H9 (cell line): ENCODE data around the gene IMMP2L. TPM values are rescaled to one million over a fixed set of nuclear protein-coding genes. Genes with fewer than 3 reads are reported as not detected.

ENCODE experiments used
- DNase-seq: peaks from one replicate; pipeline ENCODE4 v3.0.0-alpha.2; 2017
- H2AFZ ChIP-seq: one replicate; pipeline ENCODE4 v1.6.1; 2013; ENCODE audit warnings: mild to moderate bottlenecking, low read length, control low read depth, moderate library complexity
- H2AK5ac ChIP-seq: 2 replicates; pipeline ENCODE4 v1.6.1; 2013; ENCODE audit warnings: low read length, control low read depth, mixed read lengths; ENCODE audit not compliant: insufficient read length
- H2BK120ac ChIP-seq: one replicate; pipeline ENCODE4 v1.6.1; 2013; ENCODE audit warnings: low read depth, mild to moderate bottlenecking, low read length, control low read depth, inconsistent platforms; ENCODE audit not compliant: poor library complexity, severe bottlenecking
- H2BK12ac ChIP-seq: 2 replicates; pipeline ENCODE4 v1.6.1; 2013; ENCODE audit warnings: low read length, control low read depth, mixed read lengths, low read depth; ENCODE audit not compliant: insufficient read length
- H2BK15ac ChIP-seq: 2 replicates; pipeline ENCODE4 v1.6.1; 2013; ENCODE audit warnings: low read depth, low read length, control low read depth
- H2BK20ac ChIP-seq: one replicate; pipeline ENCODE4 v1.6.1; 2013; ENCODE audit warnings: low read depth, mild to moderate bottlenecking, low read length, control low read depth, inconsistent platforms; ENCODE audit not compliant: poor library complexity, severe bottlenecking
- H2BK5ac ChIP-seq: 2 replicates; pipeline ENCODE4 v1.6.1; 2013; ENCODE audit warnings: low read length, control low read depth, mixed read lengths; ENCODE audit not compliant: insufficient read length
- H3K14ac ChIP-seq: 2 replicates; pipeline ENCODE4 v1.6.1; 2013; ENCODE audit warnings: low read length, control low read depth; ENCODE audit not compliant: insufficient read depth
- H3K18ac ChIP-seq: 2 replicates; pipeline ENCODE4 v1.6.1; 2013; ENCODE audit warnings: low read depth, mild to moderate bottlenecking, mixed read lengths, low read length, control low read depth; ENCODE audit not compliant: insufficient read length
- H3K23ac ChIP-seq: 2 replicates; pipeline ENCODE4 v1.6.1; 2013; ENCODE audit warnings: low read length, control low read depth, mixed read lengths, low read depth; ENCODE audit not compliant: insufficient read length
- H3K23me2 ChIP-seq: 2 replicates; pipeline ENCODE4 v1.6.1; 2013; ENCODE audit warnings: low read depth, mild to moderate bottlenecking, mixed read lengths, low read length, control low read depth; ENCODE audit not compliant: insufficient read length, poor library complexity, severe bottlenecking
- H3K27ac ChIP-seq: 2 replicates; pipeline ENCODE4 v1.5.1; 2013; ENCODE audit warnings: low read length, control low read depth, mixed read lengths, low read depth; ENCODE audit not compliant: insufficient read length
- H3K27me3 ChIP-seq: 2 replicates; pipeline ENCODE4 v1.6.1; 2013; ENCODE audit warnings: low read length, control low read depth, inconsistent platforms; ENCODE audit not compliant: insufficient read depth
- H3K4ac ChIP-seq: 2 replicates; pipeline ENCODE4 v1.6.1; 2013; ENCODE audit warnings: low read depth, mild to moderate bottlenecking, control low read depth, inconsistent platforms, low read length, moderate library complexity
- H3K4me1 ChIP-seq: 2 replicates; pipeline ENCODE4 v1.6.1; 2013; ENCODE audit warnings: low read length, control low read depth, inconsistent platforms; ENCODE audit not compliant: insufficient read depth
- H3K4me2 ChIP-seq: 2 replicates; pipeline ENCODE4 v1.6.1; 2013; ENCODE audit warnings: low read length, control low read depth, mixed read lengths; ENCODE audit not compliant: insufficient read length, insufficient read depth
- H3K56ac ChIP-seq: 2 replicates; pipeline ENCODE4 v1.6.1; 2013; ENCODE audit warnings: low read depth, mild to moderate bottlenecking, mixed read lengths, low read length, control low read depth; ENCODE audit not compliant: insufficient read length
- H3K79me1 ChIP-seq: 2 replicates; pipeline ENCODE4 v1.6.1; 2013; ENCODE audit warnings: low read depth, mild to moderate bottlenecking, moderate library complexity, low read length, control low read depth, inconsistent platforms; ENCODE audit not compliant: insufficient read depth, poor library complexity, severe bottlenecking
- H3K79me2 ChIP-seq: 2 replicates; pipeline ENCODE4 v1.6.1; 2013; ENCODE audit warnings: low read length, control low read depth, inconsistent platforms; ENCODE audit not compliant: insufficient read depth
- H3K9ac ChIP-seq: 2 replicates; pipeline ENCODE4 v1.6.1; 2013; ENCODE audit warnings: low read length, control low read depth, mixed read lengths; ENCODE audit not compliant: insufficient read length; ENCODE audit errors: extremely low read depth
- H3K9me3 ChIP-seq: one replicate; pipeline ENCODE4 v1.6.1; 2013; ENCODE audit warnings: low read depth, low read length, inconsistent platforms; ENCODE audit not compliant: control insufficient read depth
- H3T11ph ChIP-seq: one replicate; pipeline ENCODE4 v1.6.1; 2013; ENCODE audit warnings: mild to moderate bottlenecking, low read length, control low read depth, inconsistent platforms
- H4K20me1 ChIP-seq: one replicate; pipeline ENCODE4 v1.6.1; 2013; ENCODE audit not compliant: control insufficient read depth, insufficient read length, insufficient read depth
- H4K5ac ChIP-seq: 2 replicates; pipeline ENCODE4 v1.6.1; 2013; ENCODE audit warnings: low read depth, mild to moderate bottlenecking, mixed read lengths, low read length, control low read depth; ENCODE audit not compliant: insufficient read length
- H4K8ac ChIP-seq: replicated peaks from 2 replicates; pipeline ENCODE4 v1.6.1; 2013; ENCODE audit warnings: low read length, control low read depth, mixed read lengths, low read depth; ENCODE audit not compliant: insufficient read length
- H4K91ac ChIP-seq: 2 replicates; pipeline ENCODE4 v1.6.1; 2013; ENCODE audit warnings: low read depth, mild to moderate bottlenecking, moderate library complexity, mixed read lengths, low read length, control low read depth; ENCODE audit not compliant: insufficient read length
- H3K27ac Mint-ChIP-seq, 3 experiments: 2 replicates in 2 of 3; 3 replicates in 1 of 3; pipeline ENCODE4 v1.8.0; 2020 to 2021; ENCODE audit warnings: mixed read lengths in 3 of 3, mild to moderate bottlenecking in 1 of 3, moderate library complexity in 1 of 3
- H3K27me3 Mint-ChIP-seq: 2 replicates; pipeline ENCODE4 v1.8.0; 2021; ENCODE audit warnings: low read depth, mild to moderate bottlenecking, moderate library complexity, mixed read lengths
- H3K36me3 Mint-ChIP-seq, 3 experiments: 2 replicates in 2 of 3; 3 replicates in 1 of 3; pipeline ENCODE4 v1.8.0; 2020 to 2021; ENCODE audit warnings: low read depth in 3 of 3, mixed read lengths in 3 of 3; ENCODE audit not compliant: insufficient read depth in 1 of 3
- H3K4me1 Mint-ChIP-seq, 2 experiments: 2 replicates each; pipeline ENCODE4 v1.8.0; 2020; ENCODE audit warnings: mixed read lengths in 2 of 2
- H3K4me3 Mint-ChIP-seq, 2 experiments: 2 replicates in 1 of 2; 3 replicates in 1 of 2; pipeline ENCODE4 v1.8.0; 2020 to 2021; ENCODE audit warnings: mild to moderate bottlenecking in 2 of 2, mixed read lengths in 2 of 2, moderate library complexity in 1 of 2
- H3K9me3 Mint-ChIP-seq, 2 experiments: 2 replicates in 1 of 2; 3 replicates in 1 of 2; pipeline ENCODE4 v1.8.0; 2020; ENCODE audit warnings: mild to moderate bottlenecking in 2 of 2, mixed read lengths in 2 of 2, moderate library complexity in 1 of 2
- WGBS: extraction: QIAGEN DNeasy Blood & Tissue Kit; methylation state at CpG from one replicate; pipeline ENCODE4 v1.1.7; 2013; ENCODE audit warnings: missing lambda C conversion rate, low lambda C conversion rate, mixed read lengths; ENCODE audit not compliant: insufficient read length; ENCODE audit errors: extremely low coverage; 5-methylcytosine and 5-hydroxymethylcytosine counted together
- total RNA-seq: library from RNA; stranded (reverse); gene quantifications from 2 replicates; pipeline ENCODE4 v1.2.1, GENCODE V29; 2021
- TF ChIP-seq, protein P1 (sequence below): fragments of 200-600 bp; sonication (generic); conservative IDR thresholded peaks from 3 replicates; pipeline ENCODE4 v1.8.0; 2021; ENCODE audit warnings: antibody characterized with exemption, mild to moderate bottlenecking

Gene IMMP2L
- total RNA-seq, 1 experiment from 2014 or later: 14.7 TPM

DNA sequence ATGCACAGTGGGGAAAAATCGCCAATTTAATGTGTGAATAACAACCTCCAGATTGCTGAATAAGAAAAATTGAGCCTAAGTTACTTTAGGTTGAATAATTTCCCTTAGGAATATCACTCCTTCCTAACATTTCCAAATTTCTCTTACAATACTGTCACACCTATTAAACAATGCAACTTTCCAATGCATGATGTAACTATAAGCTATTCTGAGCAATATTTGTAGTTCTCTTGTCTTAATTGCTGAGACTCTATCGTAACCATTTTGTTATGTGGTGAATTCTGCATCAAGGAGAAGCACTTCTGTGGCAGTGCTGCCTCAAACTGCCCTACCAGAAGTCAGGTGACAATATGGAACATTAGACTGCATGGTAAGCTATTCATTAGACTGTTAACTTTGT is 858.1 kb downstream of the IMMP2L start:
- no peak overlapping the region for H4K5ac ChIP-seq
- H2BK12ac ChIP-seq: no peak overlapping the region
- H3K4me3 Mint-ChIP-seq: no peak overlapping the region
- H3K27ac ChIP-seq: no peak overlapping the region
- no peak overlapping the region for H2BK20ac ChIP-seq
- no peak for DNase-seq
- no peaks in the 10 kb centered on the region for H3K4me1 Mint-ChIP-seq
- no peak overlapping the region for H2AFZ ChIP-seq
- no peak overlapping the region for H2AK5ac ChIP-seq
- no peak overlapping the region for H2BK15ac ChIP-seq
- H3K27ac Mint-ChIP-seq: no peak overlapping the region
- H4K91ac ChIP-seq: no peak overlapping the region
- TF ChIP-seq, protein P1, sequence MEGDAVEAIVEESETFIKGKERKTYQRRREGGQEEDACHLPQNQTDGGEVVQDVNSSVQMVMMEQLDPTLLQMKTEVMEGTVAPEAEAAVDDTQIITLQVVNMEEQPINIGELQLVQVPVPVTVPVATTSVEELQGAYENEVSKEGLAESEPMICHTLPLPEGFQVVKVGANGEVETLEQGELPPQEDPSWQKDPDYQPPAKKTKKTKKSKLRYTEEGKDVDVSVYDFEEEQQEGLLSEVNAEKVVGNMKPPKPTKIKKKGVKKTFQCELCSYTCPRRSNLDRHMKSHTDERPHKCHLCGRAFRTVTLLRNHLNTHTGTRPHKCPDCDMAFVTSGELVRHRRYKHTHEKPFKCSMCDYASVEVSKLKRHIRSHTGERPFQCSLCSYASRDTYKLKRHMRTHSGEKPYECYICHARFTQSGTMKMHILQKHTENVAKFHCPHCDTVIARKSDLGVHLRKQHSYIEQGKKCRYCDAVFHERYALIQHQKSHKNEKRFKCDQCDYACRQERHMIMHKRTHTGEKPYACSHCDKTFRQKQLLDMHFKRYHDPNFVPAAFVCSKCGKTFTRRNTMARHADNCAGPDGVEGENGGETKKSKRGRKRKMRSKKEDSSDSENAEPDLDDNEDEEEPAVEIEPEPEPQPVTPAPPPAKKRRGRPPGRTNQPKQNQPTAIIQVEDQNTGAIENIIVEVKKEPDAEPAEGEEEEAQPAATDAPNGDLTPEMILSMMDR: no peak
- no peaks in the 10 kb centered on the region for H3K27me3 Mint-ChIP-seq
- H3K23ac ChIP-seq: no peak overlapping the region
- H2BK120ac ChIP-seq: no peak overlapping the region
- no peak overlapping the region for H3K4ac ChIP-seq
- H3K36me3 Mint-ChIP-seq: peaks cover 3 to 6% (median 4%) of the 10 kb centered on the region in 3 experiments; a peak in 5 of 7 replicates
- no peak overlapping the region for H3K9ac ChIP-seq
- H2BK5ac ChIP-seq: no peak overlapping the region
- H3K4me2 ChIP-seq: no peak overlapping the region
- H3T11ph ChIP-seq: no peak overlapping the region
- H3K56ac ChIP-seq: no peak overlapping the region
- H3K27me3 ChIP-seq: no peaks in the 10 kb centered on the region
- H3K79me1 ChIP-seq: no peaks in the 10 kb centered on the region
- H4K20me1 ChIP-seq: no peaks in the 10 kb centered on the region
- no CpG with 5 or more reads among the region's 2 CpGs for WGBS
- no peaks in the 10 kb centered on the region for H3K23me2 ChIP-seq
- no peaks in the 10 kb centered on the region for H3K9me3 ChIP-seq
- H3K14ac ChIP-seq: no peak overlapping the region
- H4K8ac ChIP-seq: no peak overlapping the region
- peaks cover 3 to 4% of the 10 kb centered on the region in 2 experiments; a peak in 4 of 5 replicates for H3K9me3 Mint-ChIP-seq
- H3K18ac ChIP-seq: no peak overlapping the region
- no peaks in the 10 kb centered on the region for H3K79me2 ChIP-seq
- no peaks in the 10 kb centered on the region for H3K4me1 ChIP-seq
